Ectodermal cell (in vitro differentiated cells): Measurements from ENCODE around the gene C19orf38.
A peak's percentile ranks its signal among the peaks of the same experiment; 100 is the strongest.

Experiments used
- H3K27ac ChIP-seq: 2 replicates; pipeline ENCODE4 v1.7.0; 2013; ENCODE audit warnings: mild to moderate bottlenecking, low read depth, low read length; ENCODE audit not compliant: insufficient read depth, poor library complexity, severe bottlenecking
- H3K27me3 ChIP-seq: 2 replicates; pipeline ENCODE4 v1.7.0; 2013; ENCODE audit warnings: mild to moderate bottlenecking, low read length; ENCODE audit not compliant: insufficient read depth, control insufficient read depth, poor library complexity, severe bottlenecking
- H3K36me3 ChIP-seq: one replicate; pipeline ENCODE4 v1.7.0; 2013; ENCODE audit warnings: low read length; ENCODE audit not compliant: control insufficient read depth, insufficient read depth
- H3K4me1 ChIP-seq: one replicate; pipeline ENCODE4 v1.7.0; 2013; ENCODE audit warnings: low read length; ENCODE audit not compliant: control insufficient read depth, insufficient read depth
- H3K4me3 ChIP-seq: 2 replicates; pipeline ENCODE4 v1.7.0; 2013; ENCODE audit warnings: low read depth, low read length, control low read depth; ENCODE audit not compliant: insufficient read depth
- H3K9me3 ChIP-seq: 2 replicates; pipeline ENCODE4 v1.7.0; 2013; ENCODE audit warnings: mild to moderate bottlenecking, low read length, moderate library complexity; ENCODE audit not compliant: control insufficient read depth
- WGBS, 2 experiments: methylation state at CpG; one replicate each; pipeline ENCODE4 v1.1.7; 2013; ENCODE audit warnings: missing lambda C conversion rate in 2 of 2; 5-methylcytosine and 5-hydroxymethylcytosine counted together

Gene C19orf38

GRCh38 chr19:10889880-10890279 is 41.7 kb downstream of the C19orf38 start:
- Histone ChIP-seq H3K27ac (no peak overlapping the region), H3K4me3 (no peak overlapping the region), H3K27me3 (no peaks in the 10 kb centered on the region), H3K4me1 (peaks cover 53% of the 10 kb centered on the region), H3K9me3 (no peaks in the 10 kb centered on the region), H3K36me3 (no peaks in the 10 kb centered on the region)
- WGBS, 2 experiments, result 95 to 96% methylated on average over 4 of the region's 4 CpGs

- no peaks in the 10 kb centered on the region for H3K27me3 ChIP-seq
- WGBS, 2 experiments, result 72 to 77% methylated on average over 21 of the region's 21 CpGs
- H3K4me1 ChIP-seq, result peaks cover 43% of the 10 kb centered on the region
- no peaks in the 10 kb centered on the region for H3K9me3 ChIP-seq
- H3K4me3 ChIP-seq, result no peak overlapping the region
- H3K36me3 ChIP-seq, result no peaks in the 10 kb centered on the region
- H3K27ac ChIP-seq, result peak overlapping the region; percentile 37
Observed at GRCh38 chr19:10891405-10892086, 43.3 kb downstream of the C19orf38 start.

GRCh38 chr19:10892256-10892655 is 44.0 kb downstream of the C19orf38 start:
- Histone ChIP-seq H3K27me3 (no peaks in the 10 kb centered on the region), H3K4me1 (peaks cover 41% of the 10 kb centered on the region), H3K27ac (no peak overlapping the region), H3K9me3 (no peaks in the 10 kb centered on the region), H3K36me3 (no peaks in the 10 kb centered on the region), H3K4me3 (no peak overlapping the region)
- 89 to 93% methylated on average over 13 of the region's 13 CpGs for WGBS, 2 experiments

GRCh38 chr19:10894911-10895213 is 46.6 kb downstream of the C19orf38 start:
- Histone ChIP-seq H3K36me3 (no peaks in the 10 kb centered on the region), H3K27me3 (no peaks in the 10 kb centered on the region), H3K4me3 (no peak overlapping the region), H3K27ac (no peak overlapping the region), H3K9me3 (no peaks in the 10 kb centered on the region), H3K4me1 (peaks cover 26% of the 10 kb centered on the region)
- 75 to 79% methylated on average over 7 of the region's 7 CpGs for WGBS, 2 experiments

GRCh38 chr19:10895363-10895762 is 47.1 kb downstream of the C19orf38 start:
- H3K4me3 ChIP-seq, result no peak overlapping the region
- H3K4me1 ChIP-seq, result peaks cover 26% of the 10 kb centered on the region
- no peak overlapping the region for H3K27ac ChIP-seq
- H3K9me3 ChIP-seq, result no peaks in the 10 kb centered on the region
- H3K36me3 ChIP-seq, result no peaks in the 10 kb centered on the region
- 80 to 81% methylated on average over 6 of the region's 6 CpGs for WGBS, 2 experiments
- no peaks in the 10 kb centered on the region for H3K27me3 ChIP-seq

- Histone ChIP-seq H3K27ac (no peak overlapping the region), H3K9me3 (no peaks in the 10 kb centered on the region), H3K27me3 (no peaks in the 10 kb centered on the region), H3K4me3 (no peak overlapping the region), H3K36me3 (no peaks in the 10 kb centered on the region), H3K4me1 (peaks cover 23% of the 10 kb centered on the region)
- 86% methylated on average over 12 of the region's 12 CpGs for WGBS, 2 experiments
Observed at GRCh38 chr19:10895920-10896319, 47.7 kb downstream of the C19orf38 start.

- no peak overlapping the region for H3K27ac ChIP-seq
- H3K27me3 ChIP-seq, result no peaks in the 10 kb centered on the region
Observed at GRCh38 chr19:10896851-10897526, 48.8 kb downstream of the C19orf38 start.

GRCh38 chr19:10898633-10899032 is 50.4 kb downstream of the C19orf38 start:
- H3K4me3 ChIP-seq, result no peak overlapping the region
- no peaks in the 10 kb centered on the region for H3K27me3 ChIP-seq
- no peak overlapping the region for H3K27ac ChIP-seq
- 90% methylated on average over 10 of the region's 10 CpGs for whole genome bisulfite sequencing, 2 experiments
- H3K4me1 ChIP-seq, result peaks cover 10% of the 10 kb centered on the region
- H3K9me3 ChIP-seq, result no peaks in the 10 kb centered on the region
- no peaks in the 10 kb centered on the region for H3K36me3 ChIP-seq

More at GRCh38 chr19:10896851-10897526, 48.8 kb downstream of the C19orf38 start:
- H3K9me3 ChIP-seq, result no peaks in the 10 kb centered on the region
- no peak overlapping the region for H3K4me3 ChIP-seq
- H3K36me3 ChIP-seq, result no peaks in the 10 kb centered on the region
- WGBS, 2 experiments, result 88 to 91% methylated on average over 7 of the region's 7 CpGs
- H3K4me1 ChIP-seq, result peaks cover 14% of the 10 kb centered on the region

- Histone ChIP-seq H3K4me1 (peaks cover 6% of the 10 kb centered on the region), H3K27ac (no peak overlapping the region), H3K9me3 (no peaks in the 10 kb centered on the region), H3K27me3 (no peaks in the 10 kb centered on the region), H3K4me3 (no peak overlapping the region), H3K36me3 (no peaks in the 10 kb centered on the region)
- 94 to 96% methylated on average over 10 of the region's 10 CpGs for WGBS, 2 experiments
Observed at GRCh38 chr19:10899151-10899653, 51.0 kb downstream of the C19orf38 start.

- H3K27me3 ChIP-seq, result no peaks in the 10 kb centered on the region
- no peaks in the 10 kb centered on the region for H3K4me1 ChIP-seq
- H3K4me3 ChIP-seq, result no peak overlapping the region
- no peaks in the 10 kb centered on the region for H3K9me3 ChIP-seq
- 94 to 96% methylated on average over 14 of the region's 14 CpGs for WGBS, 2 experiments
- no peak overlapping the region for H3K27ac ChIP-seq
- H3K36me3 ChIP-seq, result peaks cover 20% of the 10 kb centered on the region
Observed at GRCh38 chr19:10907925-10908324, 59.7 kb downstream of the C19orf38 start.
